Measurements from ENCODE around the gene MMP13.

GRCh38 chr11:102924851-102925380 is 30.6 kb downstream of the MMP13 start:
- TF ChIP-seq, protein P1, sequence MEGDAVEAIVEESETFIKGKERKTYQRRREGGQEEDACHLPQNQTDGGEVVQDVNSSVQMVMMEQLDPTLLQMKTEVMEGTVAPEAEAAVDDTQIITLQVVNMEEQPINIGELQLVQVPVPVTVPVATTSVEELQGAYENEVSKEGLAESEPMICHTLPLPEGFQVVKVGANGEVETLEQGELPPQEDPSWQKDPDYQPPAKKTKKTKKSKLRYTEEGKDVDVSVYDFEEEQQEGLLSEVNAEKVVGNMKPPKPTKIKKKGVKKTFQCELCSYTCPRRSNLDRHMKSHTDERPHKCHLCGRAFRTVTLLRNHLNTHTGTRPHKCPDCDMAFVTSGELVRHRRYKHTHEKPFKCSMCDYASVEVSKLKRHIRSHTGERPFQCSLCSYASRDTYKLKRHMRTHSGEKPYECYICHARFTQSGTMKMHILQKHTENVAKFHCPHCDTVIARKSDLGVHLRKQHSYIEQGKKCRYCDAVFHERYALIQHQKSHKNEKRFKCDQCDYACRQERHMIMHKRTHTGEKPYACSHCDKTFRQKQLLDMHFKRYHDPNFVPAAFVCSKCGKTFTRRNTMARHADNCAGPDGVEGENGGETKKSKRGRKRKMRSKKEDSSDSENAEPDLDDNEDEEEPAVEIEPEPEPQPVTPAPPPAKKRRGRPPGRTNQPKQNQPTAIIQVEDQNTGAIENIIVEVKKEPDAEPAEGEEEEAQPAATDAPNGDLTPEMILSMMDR (IDR thresholded peaks at IDR 0.05) = no peak
- no peak for TF ChIP-seq POLR2A (IDR thresholded peaks at IDR 0.05)
- TF ChIP-seq EP300 (IDR thresholded peaks at IDR 0.05) = no peak
- no peak for TF ChIP-seq POLR2AphosphoS5 (IDR thresholded peaks at IDR 0.05)
